Skin epidermis (tissue), 12 donors: Measurements from ENCODE around the gene CORO1A.
A peak's percentile ranks its signal among the peaks of the same experiment; 100 is the strongest.
"Not testable (repeated sequence)": the region's sequence is repeated elsewhere in the genome, so short reads cannot be mapped to it uniquely, and the experiment has no call there.

Experiments
- H3K27ac ChIP-seq, 21 experiments: fragments of 200-600 bp; sonication (generic) in 11 of 21; one replicate each; pipeline ENCODE4 v1.5.0; 2020; ENCODE audit warnings: mild to moderate bottlenecking in 3 of 21, inconsistent platforms in 2 of 21, moderate library complexity in 2 of 21
- H3K4me3 ChIP-seq, 7 experiments: fragments of 200-600 bp; sonication (generic) in 2 of 7; one replicate each; pipeline ENCODE4 v1.5.0; 2020; ENCODE audit warnings: inconsistent platforms in 2 of 7, mild to moderate bottlenecking in 2 of 7, moderate library complexity in 1 of 7

The CORO1A gene

DNA sequence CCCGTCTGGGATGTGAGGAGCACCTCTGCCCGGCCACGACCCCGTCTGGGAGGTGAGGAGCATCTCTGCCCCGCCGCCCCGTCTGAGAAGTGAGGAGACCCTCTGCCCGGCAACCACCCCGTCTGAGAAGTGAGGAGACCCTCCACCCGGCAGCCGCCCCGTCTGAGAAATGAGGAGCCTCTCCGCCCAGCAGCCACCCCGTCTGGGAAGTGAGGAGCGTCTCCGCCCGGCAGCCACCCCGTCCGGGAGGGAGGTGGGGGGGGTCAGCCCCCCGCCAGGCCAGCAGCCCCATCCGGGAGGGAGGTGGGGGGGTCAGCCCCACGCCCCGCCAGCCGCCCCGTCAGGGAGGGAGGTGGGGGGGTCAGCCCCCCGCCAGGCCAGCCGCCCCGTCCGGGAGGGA, 14.7 kb upstream of the CORO1A start:
- not testable (repeated sequence) for H3K27ac ChIP-seq, H3K4me3 ChIP-seq

DNA sequence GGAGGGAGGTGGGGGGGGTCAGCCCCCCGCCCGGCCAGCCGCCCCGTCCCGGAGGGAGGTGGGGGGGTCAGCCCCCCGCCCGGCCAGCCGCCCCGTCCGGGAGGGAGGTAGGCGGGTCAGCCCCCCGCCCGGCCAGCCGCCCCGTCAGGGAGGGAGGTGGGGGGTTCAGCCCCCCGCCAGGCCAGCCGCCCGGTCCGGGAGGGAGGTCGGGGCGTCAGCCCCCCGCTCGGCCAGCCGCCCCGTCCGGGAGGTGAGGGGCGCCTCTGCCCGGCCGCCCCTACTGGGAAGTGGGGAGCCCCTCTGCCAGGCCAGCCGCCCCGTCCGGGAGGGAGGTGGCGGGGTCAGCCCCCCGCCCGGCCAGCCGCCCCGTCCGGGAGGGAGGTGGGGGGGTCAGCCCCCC, 14.0 kb upstream of the CORO1A start:
- H3K4me3 ChIP-seq, H3K27ac ChIP-seq: not testable (repeated sequence)

DNA sequence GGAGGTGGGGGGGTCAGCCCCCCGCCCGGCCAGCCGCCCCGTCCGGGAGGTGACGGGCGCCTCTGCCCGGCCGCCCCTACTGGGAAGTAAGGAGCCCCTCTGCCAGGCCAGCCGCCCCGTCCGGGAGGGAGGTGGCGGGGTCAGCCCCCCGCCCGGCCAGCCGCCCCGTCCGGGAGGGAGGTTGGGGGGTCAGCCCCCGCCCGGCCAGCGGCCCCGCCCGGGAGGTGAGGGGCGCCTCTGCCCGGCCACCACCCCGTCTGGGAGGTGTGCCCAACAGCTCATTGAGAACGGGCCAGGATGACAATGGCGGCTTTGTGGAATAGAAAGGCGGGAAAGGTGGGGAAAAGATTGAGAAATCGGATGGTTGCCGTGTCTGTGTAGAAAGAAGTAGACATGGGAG, 13.3 kb upstream of the CORO1A start:
- not testable (repeated sequence) for H3K27ac ChIP-seq, H3K4me3 ChIP-seq

DNA sequence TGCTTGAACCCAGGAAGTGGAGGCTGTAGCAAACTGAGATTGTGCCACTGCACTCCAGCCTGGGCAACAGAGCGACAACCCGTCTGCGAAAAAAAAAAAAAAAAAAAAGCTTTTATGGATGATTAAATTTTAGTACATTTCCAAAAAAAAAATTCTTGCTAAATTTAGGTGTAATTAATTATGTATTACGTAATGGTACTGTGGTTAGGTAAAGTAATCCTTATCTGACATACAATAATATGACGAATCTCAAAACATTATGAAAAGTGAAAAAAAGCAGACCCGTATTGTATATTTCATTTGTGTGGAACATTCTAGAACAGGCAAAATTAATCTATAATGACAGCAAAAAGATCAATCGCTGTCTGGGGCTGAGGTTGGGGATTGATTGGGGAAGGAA, 10.3 kb upstream of the CORO1A start:
- no peak overlapping the region for H3K4me3 ChIP-seq
- no peak overlapping the region for H3K27ac ChIP-seq

DNA sequence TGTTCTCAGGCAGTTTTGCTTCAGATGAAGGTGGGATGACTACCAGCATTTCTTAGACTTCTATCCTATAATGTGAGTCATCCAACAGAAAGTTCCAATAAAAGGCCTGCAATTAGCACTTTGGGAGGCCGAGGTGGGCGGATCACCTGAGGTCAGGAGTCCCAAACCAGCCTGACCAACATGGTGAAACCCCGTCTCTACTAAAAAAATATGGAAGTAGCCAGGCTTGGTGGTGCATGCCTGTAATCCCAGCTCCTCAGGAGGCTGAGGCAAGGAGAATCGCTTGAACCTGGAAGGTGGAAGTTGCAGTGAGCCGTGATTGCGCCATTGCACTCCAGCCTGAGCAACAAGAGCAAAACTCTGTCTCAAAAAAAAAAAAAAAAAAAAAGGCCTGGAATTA, 6.5 kb upstream of the CORO1A start:
- H3K4me3 ChIP-seq, H3K27ac ChIP-seq: not testable (repeated sequence)

DNA sequence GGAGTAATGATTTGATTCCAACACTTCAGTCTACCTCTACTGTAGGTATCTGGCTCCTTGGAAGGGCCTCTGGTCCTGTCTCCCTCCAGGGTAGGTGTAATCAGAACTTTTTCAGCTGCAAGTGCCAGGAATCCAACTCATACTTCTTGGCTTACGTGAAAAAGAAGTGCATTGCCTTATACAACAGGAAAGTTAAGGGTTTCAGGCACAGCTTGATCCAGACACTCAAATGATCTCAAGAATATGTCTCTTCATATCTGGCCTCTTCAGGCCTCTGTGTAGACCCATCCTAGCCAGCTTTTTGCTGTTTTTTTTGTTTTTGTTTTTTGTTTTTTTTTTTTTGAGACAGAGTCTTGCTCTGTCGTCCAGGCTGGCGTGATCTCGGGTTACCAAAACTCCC, 4.2 kb upstream of the CORO1A start:
- no peak overlapping the region for H3K27ac ChIP-seq
- no peak overlapping the region for H3K4me3 ChIP-seq

DNA sequence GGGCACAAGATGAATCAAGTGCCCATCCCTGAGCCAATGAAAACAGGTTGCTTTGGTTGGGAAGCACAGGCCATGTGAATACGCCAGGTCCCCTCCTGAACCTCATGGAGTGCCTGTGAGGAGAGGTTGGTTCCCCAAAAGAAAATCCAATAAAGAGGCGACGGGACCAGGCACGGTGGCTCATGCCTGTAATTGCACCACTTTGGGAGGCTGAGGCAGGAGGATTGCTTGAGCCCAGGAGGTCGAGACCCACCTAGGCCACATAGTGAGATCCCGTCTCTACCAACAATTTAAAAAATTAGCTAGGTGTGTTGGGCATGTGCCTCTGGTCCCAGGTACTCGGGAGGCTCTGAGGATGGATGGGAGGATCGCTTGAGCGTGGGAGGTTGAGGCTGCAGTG, 3.5 kb upstream of the CORO1A start:
- Histone ChIP-seq H3K27ac (no peak overlapping the region), H3K4me3 (no peak overlapping the region)

DNA sequence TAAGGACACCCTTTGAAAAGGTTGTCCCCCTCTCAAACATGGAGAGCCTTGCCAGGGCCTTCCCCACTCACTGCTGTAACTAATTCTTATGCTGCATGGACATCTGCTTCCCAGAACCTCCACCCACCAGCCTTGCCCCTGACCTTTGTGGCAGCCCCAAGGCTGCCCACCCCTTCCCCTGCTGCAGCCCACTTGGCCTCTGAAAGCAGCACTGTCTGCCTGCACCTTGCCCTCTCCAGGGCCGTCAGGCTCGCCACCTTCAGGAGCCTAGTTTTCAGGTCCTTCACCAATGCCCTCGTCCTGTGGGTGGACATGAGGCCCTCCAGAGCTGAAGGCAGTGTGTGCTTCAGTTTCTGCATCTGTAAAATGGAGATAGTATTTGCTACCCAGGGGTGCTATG, 2.7 kb upstream of the CORO1A start:
- Histone ChIP-seq H3K27ac (no peak overlapping the region), H3K4me3 (no peak overlapping the region)

DNA sequence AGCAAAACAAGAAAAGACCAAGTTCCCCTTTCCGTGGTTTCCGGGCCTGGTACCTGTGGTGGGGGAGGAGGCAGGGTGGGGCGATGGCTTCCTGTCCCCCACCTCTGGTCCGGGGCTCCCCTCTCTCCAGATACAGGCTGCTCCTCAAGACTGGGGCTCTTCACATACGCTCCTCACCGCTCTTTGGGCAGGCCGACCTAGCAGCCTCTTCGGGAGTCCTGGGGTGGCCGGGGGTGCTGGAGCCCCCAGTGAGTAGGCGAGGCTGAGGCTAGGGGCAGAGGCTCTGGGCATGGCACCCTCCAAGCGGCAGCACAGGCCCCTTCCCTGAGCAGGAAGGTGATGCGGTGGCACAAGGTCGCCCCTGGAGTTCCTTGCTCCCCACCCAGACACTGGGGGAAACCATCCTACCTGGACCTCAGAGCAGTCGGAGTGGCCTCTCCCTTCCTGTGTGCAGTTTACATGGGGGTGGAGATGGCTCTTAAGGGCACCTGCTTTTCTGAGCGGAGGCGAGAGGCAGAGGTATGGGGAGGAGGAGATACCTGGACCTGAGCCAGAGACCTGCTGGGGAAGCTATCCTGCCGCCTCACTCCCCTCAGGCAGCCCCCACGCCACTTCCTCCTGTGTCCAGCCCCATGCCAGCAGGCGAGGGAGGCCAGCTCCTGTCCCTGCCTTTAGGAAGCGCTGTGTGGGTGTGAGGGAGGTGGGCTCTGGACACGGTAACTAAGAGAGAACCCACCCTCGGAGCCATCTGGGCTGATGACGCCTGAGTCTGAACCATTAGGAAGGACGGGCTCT, 891 bp downstream of the CORO1A start:
- Histone ChIP-seq H3K27ac (peak overlapping the region in 20 of 21 experiments; percentile 48 to 98 (median 85)), H3K4me3 (peak overlapping the region; percentile 35 to 57 (median 45))

DNA sequence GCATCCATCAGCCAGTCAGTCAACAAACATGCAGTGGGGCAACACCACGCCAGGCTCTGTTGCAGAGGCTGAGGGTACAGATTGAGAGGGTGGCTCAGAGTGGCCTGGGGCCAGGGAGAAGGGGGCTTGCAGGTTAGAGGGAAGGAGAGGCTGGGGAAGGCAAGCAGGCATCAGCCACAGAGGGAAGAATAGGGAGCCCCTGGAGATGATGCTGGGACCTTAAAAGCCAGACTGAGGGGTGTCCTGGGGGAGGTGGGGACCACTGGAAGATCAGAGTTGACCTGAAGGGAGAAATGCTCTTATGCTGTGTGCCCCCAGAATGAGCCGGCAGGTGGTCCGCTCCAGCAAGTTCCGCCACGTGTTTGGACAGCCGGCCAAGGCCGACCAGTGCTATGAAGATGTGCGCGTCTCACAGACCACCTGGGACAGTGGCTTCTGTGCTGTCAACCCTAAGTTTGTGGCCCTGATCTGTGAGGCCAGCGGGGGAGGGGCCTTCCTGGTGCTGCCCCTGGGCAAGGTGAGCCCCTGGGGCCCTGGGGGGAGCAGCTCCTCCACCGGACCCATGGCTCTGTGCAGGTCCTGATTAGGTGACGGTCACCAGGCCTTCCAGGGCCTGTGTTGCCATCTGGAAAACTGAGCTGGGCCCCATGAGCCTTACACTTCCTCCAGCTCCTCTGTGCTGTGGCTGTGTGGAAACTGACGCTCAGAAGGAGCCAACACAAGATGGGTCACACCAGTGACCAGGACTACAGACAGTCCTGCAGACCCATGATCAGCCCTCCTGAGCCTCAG, 1.7 kb downstream of the CORO1A start:
- H3K4me3 ChIP-seq, result peak overlapping the region; percentile 35 to 57 (median 45)
- H3K27ac ChIP-seq, result peak overlapping the region in 18 of 21 experiments; percentile 22 to 98 (median 86)

DNA sequence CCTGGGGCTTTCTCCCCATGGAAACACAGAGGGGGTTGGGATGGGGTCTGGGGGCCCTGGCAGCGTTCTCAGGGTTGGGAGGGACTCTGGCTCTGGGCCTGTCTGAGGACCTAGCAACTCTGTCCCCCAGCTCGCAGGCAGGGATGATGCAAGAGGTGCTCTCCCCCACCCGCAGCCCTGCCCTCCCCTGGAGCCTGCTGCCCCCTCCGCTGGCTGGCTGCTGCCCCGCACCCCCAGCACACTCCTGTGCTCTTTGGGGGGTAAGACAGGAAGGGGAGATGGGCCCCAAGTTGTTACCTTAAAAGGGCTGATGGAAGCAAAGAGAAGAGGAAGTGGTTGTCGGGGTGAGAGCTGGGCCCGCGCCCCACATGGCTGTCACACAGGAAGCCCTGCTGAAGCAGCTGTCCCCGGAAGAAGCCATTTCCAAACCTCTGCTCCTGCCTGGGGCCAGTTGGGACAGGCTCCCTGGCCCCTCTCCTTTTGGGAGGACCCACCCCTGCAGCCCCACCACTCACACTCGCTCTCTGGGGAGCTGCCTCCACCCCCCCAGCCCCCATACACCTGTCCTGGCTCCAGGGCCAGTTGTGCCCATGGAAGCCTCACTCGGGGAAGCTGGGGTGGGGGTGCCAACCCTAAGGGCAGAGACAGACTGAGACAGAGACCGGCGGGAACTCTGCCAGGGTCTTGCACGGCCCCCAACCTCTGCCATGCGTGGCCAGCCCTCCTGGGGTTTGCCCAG, 2.5 kb downstream of the CORO1A start:
- Histone ChIP-seq H3K4me3 (peak overlapping the region; percentile 35 to 57 (median 45)), H3K27ac (peak overlapping the region in 20 of 21 experiments; percentile 22 to 98 (median 85))

DNA sequence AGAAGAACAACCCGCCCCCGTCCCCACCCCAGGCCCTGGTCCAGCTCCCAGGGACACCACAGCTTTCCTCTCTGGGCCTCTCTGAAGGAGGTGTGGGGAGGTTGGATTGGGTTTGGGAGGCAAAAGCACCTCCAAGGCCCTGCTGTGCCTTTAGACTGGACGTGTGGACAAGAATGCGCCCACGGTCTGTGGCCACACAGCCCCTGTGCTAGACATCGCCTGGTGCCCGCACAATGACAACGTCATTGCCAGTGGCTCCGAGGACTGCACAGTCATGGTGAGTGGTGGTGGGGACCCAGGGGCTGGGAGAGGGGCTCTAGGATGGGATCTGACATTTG, 3.0 kb downstream of the CORO1A start:
- H3K27ac ChIP-seq, result peak overlapping the region in 20 of 21 experiments; percentile 1 to 98 (median 85)
- peak overlapping the region; percentile 23 to 57 (median 45) for H3K4me3 ChIP-seq

DNA sequence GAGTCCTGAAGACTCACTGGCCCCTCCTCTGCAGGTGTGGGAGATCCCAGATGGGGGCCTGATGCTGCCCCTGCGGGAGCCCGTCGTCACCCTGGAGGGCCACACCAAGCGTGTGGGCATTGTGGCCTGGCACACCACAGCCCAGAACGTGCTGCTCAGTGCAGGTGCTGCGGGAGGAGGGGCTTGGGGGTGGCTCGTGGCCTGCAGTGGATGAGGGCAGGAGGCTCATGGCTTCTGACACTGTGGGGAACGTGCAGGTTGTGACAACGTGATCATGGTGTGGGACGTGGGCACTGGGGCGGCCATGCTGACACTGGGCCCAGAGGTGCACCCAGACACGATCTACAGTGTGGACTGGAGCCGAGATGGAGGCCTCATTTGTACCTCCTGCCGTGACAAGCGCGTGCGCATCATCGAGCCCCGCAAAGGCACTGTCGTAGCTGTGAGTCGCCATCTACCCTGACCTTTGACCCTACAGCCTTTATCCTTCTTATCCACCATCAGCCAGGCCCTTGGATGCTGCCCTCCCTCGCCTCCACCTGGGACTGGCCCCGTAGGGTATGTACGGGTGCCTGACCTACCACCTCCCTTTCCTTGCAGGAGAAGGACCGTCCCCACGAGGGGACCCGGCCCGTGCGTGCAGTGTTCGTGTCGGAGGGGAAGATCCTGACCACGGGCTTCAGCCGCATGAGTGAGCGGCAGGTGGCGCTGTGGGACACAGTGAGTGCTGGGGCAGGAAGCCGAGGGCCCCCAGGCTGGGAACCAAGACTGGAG, 3.6 kb downstream of the CORO1A start:
- Histone ChIP-seq H3K27ac (peak overlapping the region in 18 of 21 experiments; percentile 1 to 98 (median 86)), H3K4me3 (peak overlapping the region; percentile 23 to 57 (median 45))

DNA sequence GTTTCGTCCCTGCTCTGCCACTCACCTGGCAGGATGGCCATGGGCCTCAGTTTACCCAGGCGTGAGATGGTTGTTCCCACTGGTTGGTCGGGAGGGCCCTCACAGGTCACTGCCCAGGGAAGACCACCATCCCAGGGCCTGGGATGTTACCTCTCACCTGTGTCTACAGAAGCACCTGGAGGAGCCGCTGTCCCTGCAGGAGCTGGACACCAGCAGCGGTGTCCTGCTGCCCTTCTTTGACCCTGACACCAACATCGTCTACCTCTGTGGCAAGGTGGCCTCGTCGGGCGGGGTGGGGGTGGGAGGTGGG, 4.1 kb downstream of the CORO1A start:
- H3K27ac ChIP-seq, result peak overlapping the region in 12 of 21 experiments; percentile 1 to 98 (median 90)
- peak overlapping the region in 1 of 7 experiments; percentile 57 for H3K4me3 ChIP-seq

DNA sequence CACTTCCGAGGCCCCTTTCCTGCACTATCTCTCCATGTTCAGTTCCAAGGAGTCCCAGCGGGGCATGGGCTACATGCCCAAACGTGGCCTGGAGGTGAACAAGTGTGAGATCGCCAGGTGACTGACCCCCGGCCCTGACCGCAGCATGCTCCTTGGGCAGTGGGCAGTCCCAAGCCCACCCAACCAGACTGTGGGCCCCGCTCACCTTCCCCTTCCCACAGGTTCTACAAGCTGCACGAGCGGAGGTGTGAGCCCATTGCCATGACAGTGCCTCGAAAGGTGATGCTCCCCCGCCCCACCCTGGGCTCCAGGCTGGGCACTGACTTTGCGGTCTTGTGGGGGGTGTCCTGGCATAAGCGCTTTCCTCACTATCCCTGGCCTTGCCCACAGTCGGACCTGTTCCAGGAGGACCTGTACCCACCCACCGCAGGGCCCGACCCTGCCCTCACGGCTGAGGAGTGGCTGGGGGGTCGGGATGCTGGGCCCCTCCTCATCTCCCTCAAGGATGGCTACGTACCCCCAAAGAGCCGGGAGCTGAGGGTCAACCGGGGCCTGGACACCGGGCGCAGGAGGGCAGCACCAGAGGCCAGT, 4.7 kb downstream of the CORO1A start:
- Histone ChIP-seq H3K4me3 (no peak overlapping the region), H3K27ac (peak overlapping the region in 6 of 21 experiments; percentile 71 to 98 (median 94))

DNA sequence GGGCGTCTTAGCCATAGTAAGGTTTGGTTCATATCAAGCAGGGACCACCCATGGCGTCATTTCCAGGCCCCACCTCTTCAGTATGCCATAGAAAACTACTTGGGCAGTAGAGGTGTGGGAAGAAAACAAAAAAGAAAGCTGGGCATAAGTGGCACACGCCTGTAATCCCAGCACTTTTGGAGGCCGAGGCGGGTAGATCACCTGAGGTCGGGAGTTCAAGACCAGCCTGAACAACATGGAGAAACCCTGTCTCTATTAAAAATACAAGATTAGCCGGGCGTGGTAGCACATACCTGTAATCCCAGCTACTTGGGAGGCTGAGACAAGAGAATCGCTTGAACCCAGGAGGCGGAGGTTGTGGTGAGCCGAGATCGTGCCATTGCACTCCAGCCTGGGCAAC, 7.8 kb downstream of the CORO1A start:
- H3K4me3 ChIP-seq, H3K27ac ChIP-seq: not testable (repeated sequence)

DNA sequence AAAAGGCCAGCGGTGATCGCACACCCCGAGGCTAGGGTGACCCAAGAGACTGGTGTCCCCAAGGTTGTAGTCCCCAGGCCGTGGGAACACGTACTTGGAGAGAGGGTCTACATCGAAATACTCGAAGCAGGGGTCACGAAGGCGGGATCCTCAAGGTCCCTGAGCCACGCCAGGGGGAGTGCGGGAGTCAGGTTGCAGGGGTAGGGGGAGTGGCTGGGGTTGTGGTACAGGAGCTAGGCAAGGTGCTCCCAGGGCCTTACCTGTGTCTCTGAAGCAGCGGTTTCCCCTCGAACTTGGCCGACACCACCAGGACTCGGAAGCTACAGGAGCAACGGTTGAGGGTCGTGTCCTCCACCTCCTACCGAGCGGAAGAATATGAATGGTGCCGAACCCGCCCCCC, 9.7 kb downstream of the CORO1A start:
- not testable (repeated sequence) for H3K27ac ChIP-seq, H3K4me3 ChIP-seq

DNA sequence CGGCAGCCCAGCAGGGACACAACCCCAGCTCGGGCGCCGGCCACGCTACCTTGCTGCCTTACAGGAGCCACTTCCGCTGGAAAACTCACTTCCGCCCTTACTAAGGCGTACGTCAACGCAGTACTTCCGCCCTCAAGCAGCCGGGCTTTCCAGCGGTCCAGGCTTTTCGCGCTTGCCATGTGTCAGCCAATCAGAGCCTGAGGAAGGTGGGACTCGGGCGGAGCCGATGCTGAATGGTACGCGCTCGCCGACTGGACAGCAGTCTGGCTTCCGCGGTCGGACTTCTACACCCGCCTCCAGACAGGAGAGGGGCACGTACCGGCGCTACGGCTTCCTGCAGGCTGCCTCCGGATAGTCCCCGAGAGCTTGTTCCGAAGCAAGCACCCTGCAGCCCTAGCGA, 10.2 kb downstream of the CORO1A start, which contains the start of the genes BOLA2B and SLX1A:
Gene BOLA2B (minus strand): TSS at position 52 of the 400 bp plus-strand sequence. CDS start 71 bp downstream, outside the sequence.
Gene SLX1A (plus strand): TSS at position 261 of the 400 bp plus-strand sequence. CDS start 210 bp downstream, outside the sequence.
- peak within 1 kb of the TSS in 1 of 21 experiments; percentile 62 for H3K27ac ChIP-seq
- H3K4me3 ChIP-seq, result peak within 1 kb of the TSS in 6 of 7 experiments; percentile 13 to 43 (median 36)
